NCI-H446 (cell line): ENCODE results near the gene ANKRD33B.
A peak's percentile ranks its signal among the peaks of the same experiment; 100 is the strongest.

ENCODE experiments used
- DNase-seq, 2 experiments: peaks; one replicate each; lab custom pipeline; 2025; lab: John Stamatoyannopoulos, UW

The ANKRD33B gene

GRCh38 chr5:10699987-10700386 is 136.1 kb downstream of the ANKRD33B start:
- DNase-seq = no peak

DNA sequence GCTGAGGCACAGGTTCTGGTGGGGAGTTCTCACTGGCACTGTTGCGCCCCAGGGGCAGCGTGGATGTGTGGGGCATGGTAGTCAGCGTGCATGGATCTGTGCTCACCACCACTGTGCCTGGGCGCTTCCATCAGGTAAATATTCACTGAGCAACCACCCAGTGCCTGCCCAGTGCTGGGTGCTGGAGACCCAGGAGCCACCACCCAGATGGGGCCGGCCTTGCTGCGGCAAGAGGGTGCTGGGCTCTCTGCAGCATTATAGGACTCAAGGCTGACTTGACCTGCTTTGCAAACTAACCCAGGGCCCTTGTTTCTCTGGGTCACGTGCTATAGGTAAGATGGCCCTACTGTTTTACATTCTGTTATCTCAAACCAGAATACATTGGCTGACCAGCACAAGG is 136.6 kb downstream of the ANKRD33B start:
- DNase-seq = no peak

- DNase-seq = peak; percentile 39 to 66
These were observed 137.7 kb downstream of the ANKRD33B start for GRCh38 chr5:10701567-10702039.

- DNase-seq = no peak
These were observed 138.3 kb downstream of the ANKRD33B start for GRCh38 chr5:10702040-10702629.

GRCh38 chr5:10702911-10703491 is 139.1 kb downstream of the ANKRD33B start:
- DNase-seq = no peak

DNA sequence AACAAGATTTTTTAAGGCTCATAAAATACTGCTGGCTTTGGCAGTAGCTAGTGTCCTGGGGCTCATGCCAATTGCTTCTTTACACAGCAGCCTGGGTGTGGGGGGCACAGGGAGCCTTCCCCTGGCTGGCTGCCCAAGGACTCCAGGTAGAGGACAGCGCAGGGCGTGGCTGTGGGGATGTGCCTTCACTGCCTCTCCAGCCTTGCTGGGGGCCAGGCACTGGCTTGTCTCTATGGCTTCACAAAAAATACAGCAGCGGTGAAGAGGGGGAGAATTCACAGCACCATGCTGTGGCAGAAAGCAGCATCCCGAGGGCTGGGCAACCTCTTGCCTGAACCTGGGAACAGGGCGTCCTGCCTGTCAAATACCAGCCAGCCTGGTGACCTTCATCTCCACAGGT is 139.8 kb downstream of the ANKRD33B start:
- peak in 1 of 2 experiments; percentile 73 for DNase-seq

DNA sequence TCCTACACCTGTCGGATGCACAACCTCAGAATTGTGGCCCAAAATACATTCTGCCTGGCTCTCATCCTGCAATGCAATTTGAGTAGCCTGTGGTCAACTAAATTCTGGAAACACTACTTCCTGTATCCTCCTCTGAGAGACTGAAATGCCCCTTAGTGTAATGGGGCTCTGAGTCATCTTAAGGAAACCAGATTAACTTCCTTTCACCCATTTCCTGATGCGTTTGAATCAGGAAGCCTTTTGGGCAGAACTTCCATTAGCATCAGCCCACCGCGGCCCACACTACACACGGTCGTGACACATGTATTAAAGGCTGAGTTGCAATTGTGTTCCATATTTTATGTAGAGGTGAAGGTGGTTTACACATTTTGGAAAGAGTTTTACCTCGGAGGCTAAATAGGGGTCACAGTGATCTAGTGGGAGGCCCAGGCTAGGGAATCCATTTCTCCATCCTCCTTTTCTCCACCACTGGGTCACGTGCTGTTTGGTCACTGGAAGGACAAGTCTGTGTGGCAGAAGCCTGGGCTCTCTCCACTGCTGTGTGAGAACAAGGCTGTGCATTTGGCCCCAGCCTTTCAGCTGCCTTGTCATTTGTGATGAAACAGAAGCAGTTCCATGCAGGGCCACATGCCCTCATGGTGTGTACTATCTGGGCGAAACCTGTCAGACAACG is 141.2 kb downstream of the ANKRD33B start:
- DNase-seq = no peak

- DNase-seq = no peak
These were observed 141.9 kb downstream of the ANKRD33B start for GRCh38 chr5:10705747-10706146.

DNA sequence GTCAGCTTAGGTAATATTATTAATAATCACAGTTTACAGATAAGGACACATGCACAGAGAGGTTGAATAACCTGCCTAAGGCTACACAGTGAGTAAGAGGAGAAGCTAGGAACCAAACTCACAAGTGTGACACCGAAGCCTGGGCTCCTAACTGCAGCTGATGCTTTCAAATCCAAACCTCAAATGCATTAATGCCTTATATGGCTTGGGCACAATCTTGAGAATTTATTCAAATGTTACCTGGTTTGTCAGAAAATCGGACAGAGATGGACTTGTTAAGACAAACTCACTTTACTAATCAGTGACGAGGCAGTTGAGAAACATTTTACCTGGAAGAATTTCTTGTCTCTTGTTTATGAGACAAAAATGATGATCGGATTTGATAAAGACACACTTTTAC is 142.5 kb downstream of the ANKRD33B start:
- DNase-seq = no peak
